ENCODE results near the gene NEDD4L. TPM values are rescaled to one million over a fixed set of nuclear protein-coding genes. Genes with fewer than 3 reads are reported as not detected.
A peak's percentile ranks its signal among the peaks of the same experiment; 100 is the strongest.

The NEDD4L gene
- total and polyA plus RNA-seq, 4 donors = 10.2 to 20.3 (median 13.2) TPM

DNA sequence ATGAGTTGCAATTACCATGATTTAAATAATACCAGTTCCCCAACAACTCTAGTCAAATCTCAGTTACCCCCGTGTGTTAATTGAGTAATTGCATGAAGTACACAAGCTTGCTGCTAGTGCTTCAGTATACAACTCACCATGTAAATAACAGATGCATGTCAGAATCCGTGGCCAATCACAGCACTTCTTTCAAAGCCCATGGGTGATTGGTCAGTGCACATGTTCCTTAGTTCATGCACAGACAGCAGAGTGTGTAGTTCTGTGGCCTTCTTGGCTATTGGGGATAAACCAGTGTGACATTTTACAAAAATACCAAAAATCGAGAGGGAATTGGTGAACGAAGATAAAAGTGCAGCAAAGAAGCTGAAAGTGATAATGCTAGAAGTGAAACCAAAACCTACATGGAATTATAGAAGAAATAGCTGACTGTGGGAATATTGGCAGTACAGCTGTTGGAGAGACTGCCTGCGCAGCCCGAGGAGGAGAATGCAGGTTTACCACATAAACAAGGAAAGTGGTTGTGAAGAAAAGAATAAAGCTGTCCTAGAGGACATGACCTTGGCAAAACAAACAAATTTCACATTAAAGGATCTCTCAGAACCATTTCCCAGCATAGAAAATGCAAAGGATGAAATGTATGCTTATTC is 59.4 kb downstream of the NEDD4L start:
- Histone ChIP-seq H3K36me3 (ENCODE audit: control insufficient read depth in 4 of 4, insufficient read depth in 3 of 4, low read depth in 1 of 4, low read length in 3 of 4) (no peaks in the 10 kb centered on the region), H3K4me1 (ENCODE audit: control insufficient read depth in 4 of 4, insufficient read depth in 4 of 4, low read length in 3 of 4) (peaks cover 7 to 24% (median 18%) of the 10 kb centered on the region in 4 donors), H3K4me3 (ENCODE audit: low read depth in 1 of 3, low read length in 3 of 3) (peak overlapping the region; percentile 20 to 63 (median 59)), H3K9me3 (ENCODE audit: control insufficient read depth in 4 of 4, low read length in 3 of 4) (no peaks in the 10 kb centered on the region), H3K9ac (ENCODE audit: low read depth in 1 of 2, low read length in 2 of 2) (peak overlapping the region in 1 of 2 donors; percentile 28), H3K27me3 (ENCODE audit: control insufficient read depth in 4 of 4, insufficient read depth in 4 of 4, low read length in 3 of 4) (no peaks in the 10 kb centered on the region), H3K27ac (ENCODE audit: low read depth in 1 of 2, low read length in 2 of 2) (peak overlapping the region; percentile 74 to 94)
- DNase-seq (ENCODE audit: low spot score) = no peak
- TF ChIP-seq FOXA2 (IDR thresholded peaks at IDR 0.05) = peak; percentile 2
- no peak for TF ChIP-seq FOXA1 (IDR thresholded peaks at IDR 0.05)
- TF ChIP-seq CTCF (IDR thresholded peaks at IDR 0.05; ENCODE audit: low read depth, low read length, missing input control) = no peak
- WGBS = 32% methylated on average over 6 of the region's 6 CpGs

DNA sequence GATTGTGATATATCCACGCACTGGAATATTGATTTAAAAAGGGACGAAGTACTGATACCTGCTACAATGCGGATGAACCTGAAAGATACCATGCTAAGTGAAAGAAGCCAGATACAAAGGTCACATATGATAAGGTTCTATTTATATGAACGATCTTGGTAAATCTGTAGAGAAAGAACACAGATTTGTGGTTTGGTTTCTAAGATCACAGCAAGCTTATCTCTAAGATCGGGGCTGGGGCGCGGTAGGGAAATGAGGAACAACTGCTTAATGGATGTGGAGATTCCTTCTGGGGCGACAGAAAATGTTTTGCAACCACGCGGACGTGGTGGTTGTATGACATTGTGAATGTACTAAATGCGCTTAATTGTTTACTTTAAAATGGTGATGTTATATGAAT is 60.1 kb downstream of the NEDD4L start:
- no peaks in the 10 kb centered on the region for H3K27me3 ChIP-seq (ENCODE audit: control insufficient read depth in 4 of 4, insufficient read depth in 4 of 4, low read length in 3 of 4)
- peaks cover 7 to 24% (median 18%) of the 10 kb centered on the region in 4 donors for H3K4me1 ChIP-seq (ENCODE audit: control insufficient read depth in 4 of 4, insufficient read depth in 4 of 4, low read length in 3 of 4)
- TF ChIP-seq SP1 (IDR thresholded peaks at IDR 0.05) (no peak), GABPA (IDR thresholded peaks at IDR 0.05 in 1 of 2, conservative IDR thresholded peaks at IDR 0.05 in 1 of 2) (no peak), TAF1 (conservative IDR thresholded peaks at IDR 0.05) (no peak), HNF4A (conservative IDR thresholded peaks at IDR 0.05) (peak; percentile 16 to 36)
- peak overlapping the region; percentile 74 to 94 for H3K27ac ChIP-seq (ENCODE audit: low read depth in 1 of 2, low read length in 2 of 2)
- H3K4me3 ChIP-seq (ENCODE audit: low read depth in 1 of 3, low read length in 3 of 3) = peak overlapping the region in 1 of 3 donors; percentile 59
- no peaks in the 10 kb centered on the region for H3K36me3 ChIP-seq (ENCODE audit: control insufficient read depth in 4 of 4, insufficient read depth in 3 of 4, low read depth in 1 of 4, low read length in 3 of 4)
- 63% methylated on average over 12 of the region's 12 CpGs for WGBS
- no peaks in the 10 kb centered on the region for H3K9me3 ChIP-seq (ENCODE audit: control insufficient read depth in 4 of 4, low read length in 3 of 4)
- H3K9ac ChIP-seq (ENCODE audit: low read depth in 1 of 2, low read length in 2 of 2) = no peak overlapping the region
- no peak for DNase-seq (ENCODE audit: low spot score)

- Histone ChIP-seq H3K27ac (ENCODE audit: low read depth in 1 of 2, low read length in 2 of 2) (no peak overlapping the region), H3K4me1 (ENCODE audit: control insufficient read depth in 4 of 4, insufficient read depth in 4 of 4, low read length in 3 of 4) (peaks cover 7 to 20% (median 18%) of the 10 kb centered on the region in 4 donors), H3K9ac (ENCODE audit: low read depth in 1 of 2, low read length in 2 of 2) (no peak overlapping the region), H3K27me3 (ENCODE audit: control insufficient read depth in 4 of 4, insufficient read depth in 4 of 4, low read length in 3 of 4) (no peaks in the 10 kb centered on the region), H3K36me3 (ENCODE audit: control insufficient read depth in 4 of 4, insufficient read depth in 3 of 4, low read depth in 1 of 4, low read length in 3 of 4) (no peaks in the 10 kb centered on the region), H3K4me3 (ENCODE audit: low read depth in 1 of 3, low read length in 3 of 3) (no peak overlapping the region), H3K9me3 (ENCODE audit: control insufficient read depth in 4 of 4, low read length in 3 of 4) (no peaks in the 10 kb centered on the region)
- TF ChIP-seq, protein P1, sequence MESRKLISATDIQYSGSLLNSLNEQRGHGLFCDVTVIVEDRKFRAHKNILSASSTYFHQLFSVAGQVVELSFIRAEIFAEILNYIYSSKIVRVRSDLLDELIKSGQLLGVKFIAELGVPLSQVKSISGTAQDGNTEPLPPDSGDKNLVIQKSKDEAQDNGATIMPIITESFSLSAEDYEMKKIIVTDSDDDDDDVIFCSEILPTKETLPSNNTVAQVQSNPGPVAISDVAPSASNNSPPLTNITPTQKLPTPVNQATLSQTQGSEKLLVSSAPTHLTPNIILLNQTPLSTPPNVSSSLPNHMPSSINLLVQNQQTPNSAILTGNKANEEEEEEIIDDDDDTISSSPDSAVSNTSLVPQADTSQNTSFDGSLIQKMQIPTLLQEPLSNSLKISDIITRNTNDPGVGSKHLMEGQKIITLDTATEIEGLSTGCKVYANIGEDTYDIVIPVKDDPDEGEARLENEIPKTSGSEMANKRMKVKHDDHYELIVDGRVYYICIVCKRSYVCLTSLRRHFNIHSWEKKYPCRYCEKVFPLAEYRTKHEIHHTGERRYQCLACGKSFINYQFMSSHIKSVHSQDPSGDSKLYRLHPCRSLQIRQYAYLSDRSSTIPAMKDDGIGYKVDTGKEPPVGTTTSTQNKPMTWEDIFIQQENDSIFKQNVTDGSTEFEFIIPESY (IDR thresholded peaks at IDR 0.05) = no peak
- TF ChIP-seq HNF4A (conservative IDR thresholded peaks at IDR 0.05) = no peak
- TF ChIP-seq YY1 (IDR thresholded peaks at IDR 0.05) = no peak
- no peak for TF ChIP-seq CTCF (IDR thresholded peaks at IDR 0.05; ENCODE audit: low read depth, low read length, missing input control)
- no peak for TF ChIP-seq TAF1 (conservative IDR thresholded peaks at IDR 0.05)
- TF ChIP-seq NR2F2 (IDR thresholded peaks at IDR 0.05) = no peak
- TF ChIP-seq RAD21 (IDR thresholded peaks at IDR 0.05) = no peak
- 93% methylated on average over 10 of the region's 10 CpGs for WGBS
- DNase-seq (ENCODE audit: low spot score) = no peak
Observed at GRCh38 chr18:58105206-58105887, 61.3 kb downstream of the NEDD4L start.

All from liver (tissue), 9 donors.